GM19193 (cell line): ENCODE results near the gene SLC25A36.
A peak's percentile ranks its signal among the peaks of the same experiment; 100 is the strongest.

Experiments
- POLR2A ChIP-seq: IDR thresholded peaks from 4 replicates; pipeline ENCODE4 v1.6.1; 2011; ENCODE audit not compliant: insufficient read depth, insufficient read length; ENCODE audit errors: extremely low read depth

Gene SLC25A36, protein sequence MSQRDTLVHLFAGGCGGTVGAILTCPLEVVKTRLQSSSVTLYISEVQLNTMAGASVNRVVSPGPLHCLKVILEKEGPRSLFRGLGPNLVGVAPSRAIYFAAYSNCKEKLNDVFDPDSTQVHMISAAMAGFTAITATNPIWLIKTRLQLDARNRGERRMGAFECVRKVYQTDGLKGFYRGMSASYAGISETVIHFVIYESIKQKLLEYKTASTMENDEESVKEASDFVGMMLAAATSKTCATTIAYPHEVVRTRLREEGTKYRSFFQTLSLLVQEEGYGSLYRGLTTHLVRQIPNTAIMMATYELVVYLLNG

DNA sequence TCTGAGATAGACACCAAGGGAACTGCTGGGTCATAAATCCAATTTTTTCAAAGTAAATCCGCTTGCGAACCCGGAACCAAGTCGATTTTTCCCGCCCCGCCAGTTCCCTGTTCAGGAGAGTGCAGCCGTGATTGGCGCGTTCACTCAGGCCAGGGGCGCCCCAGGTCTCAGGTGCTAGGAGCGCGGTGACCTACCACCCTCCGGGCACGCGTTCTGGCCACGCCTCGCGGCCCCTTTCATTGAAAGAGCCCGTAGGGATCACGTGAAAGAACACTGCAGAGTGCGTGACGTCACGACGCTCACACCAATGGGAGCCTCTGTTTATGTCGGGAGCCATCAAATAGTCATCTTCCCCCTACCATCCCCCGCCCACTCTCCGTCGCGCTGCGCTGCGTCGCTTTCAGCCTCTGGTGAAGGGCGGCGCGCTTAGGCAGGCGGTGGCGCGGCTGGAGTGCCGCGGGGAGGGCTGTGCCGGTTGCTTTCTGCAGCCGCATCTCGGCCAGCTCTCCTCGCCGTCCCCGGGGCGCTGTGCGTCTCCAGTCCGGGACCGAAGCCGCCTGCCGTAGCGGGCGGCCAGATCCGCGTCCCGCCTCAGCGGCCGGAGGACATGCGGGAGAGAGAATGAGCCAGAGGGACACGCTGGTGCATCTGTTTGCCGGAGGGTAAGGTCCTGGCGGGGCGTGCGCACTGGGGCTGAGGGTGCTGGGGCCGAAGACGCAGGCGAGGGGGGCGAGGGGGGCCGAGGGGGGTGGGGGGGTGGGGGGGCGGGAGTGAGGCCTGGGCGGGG is at the start of gene SLC25A36:
SLC25A36 (plus strand) TSS at position 403 of the 787 bp plus-strand sequence; CDS start at position 622, 219 bp downstream.
- TF ChIP-seq POLR2A: peak; percentile 89

DNA sequence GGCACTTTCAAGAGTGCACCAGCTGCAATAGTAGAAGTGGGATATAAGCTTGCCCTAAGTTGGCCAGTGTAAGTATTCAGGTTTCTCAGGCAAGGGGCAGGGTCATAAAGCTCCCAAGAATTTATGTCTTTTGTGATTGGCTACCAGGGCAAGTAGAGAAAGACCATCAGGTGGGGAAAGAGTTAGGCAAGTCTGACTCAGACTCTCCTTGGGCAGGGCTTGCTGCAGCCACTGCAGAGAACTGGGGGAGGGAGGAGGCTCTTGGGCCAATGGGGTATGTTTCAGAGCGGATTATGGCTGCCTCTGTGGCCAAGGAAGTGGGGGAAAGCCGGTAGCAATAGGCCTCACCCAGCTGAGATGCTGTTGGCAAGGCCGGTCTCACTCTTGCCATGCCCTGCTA is 44.6 kb upstream of the SLC25A36 start:
- TF ChIP-seq POLR2A: no peak

DNA sequence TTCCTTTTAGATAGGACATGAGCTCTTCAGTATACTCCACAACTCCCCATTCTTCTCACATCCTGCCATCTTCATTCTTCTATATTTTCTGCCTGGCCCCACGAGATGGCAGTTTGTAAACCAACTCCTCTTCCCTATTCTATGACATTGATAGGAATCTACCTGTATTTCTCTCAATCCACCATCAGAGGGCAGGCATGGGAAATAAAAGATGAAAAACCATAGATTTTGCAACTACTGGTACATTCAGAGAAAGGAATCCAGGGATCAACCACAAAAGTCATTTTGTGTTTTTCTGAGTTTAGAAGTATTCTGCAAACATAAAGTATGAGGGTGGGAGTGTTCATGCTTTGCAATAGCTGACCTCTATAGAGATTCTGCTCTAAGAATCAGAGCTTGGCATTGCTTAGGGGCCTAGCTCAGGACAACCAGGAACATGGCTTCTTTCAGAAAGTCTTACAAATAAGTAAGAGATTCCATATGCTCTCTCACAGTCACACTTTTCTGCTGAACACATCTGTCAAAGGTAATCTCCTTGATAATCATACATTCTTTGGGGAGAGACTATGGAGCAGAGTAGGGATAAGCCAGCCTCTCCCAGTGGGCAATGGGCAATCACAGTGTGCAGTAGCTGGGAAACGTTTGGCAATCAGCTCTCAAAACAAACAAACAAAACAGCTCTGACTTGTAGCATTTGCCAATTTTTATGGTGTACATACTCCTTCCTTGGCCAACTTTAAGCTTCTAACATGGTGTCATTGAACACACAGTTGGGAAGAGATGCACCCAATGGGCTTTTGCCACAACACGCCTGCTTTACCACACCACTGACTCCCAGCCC is 43.1 kb upstream of the SLC25A36 start:
- no peak for TF ChIP-seq POLR2A

DNA sequence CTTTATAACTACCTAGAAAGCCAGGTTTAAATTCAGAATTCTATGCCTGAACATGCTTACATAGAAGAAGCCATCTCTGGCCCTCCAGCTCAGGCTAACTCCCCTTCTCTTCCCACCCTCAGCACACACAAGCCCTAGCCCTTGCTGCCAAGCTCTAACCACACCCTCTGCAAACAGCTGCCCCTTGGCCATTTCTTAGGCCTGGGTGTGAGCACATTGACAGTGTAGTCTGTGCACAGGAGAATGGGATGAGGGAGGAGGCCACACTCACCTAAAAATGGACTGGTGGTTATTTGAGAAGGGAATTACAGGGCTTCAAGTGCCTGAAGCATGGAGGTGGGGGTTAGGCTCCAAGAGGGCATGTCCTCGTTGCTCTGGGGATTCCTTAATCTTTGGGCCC is 42.3 kb upstream of the SLC25A36 start:
- no peak for TF ChIP-seq POLR2A

DNA sequence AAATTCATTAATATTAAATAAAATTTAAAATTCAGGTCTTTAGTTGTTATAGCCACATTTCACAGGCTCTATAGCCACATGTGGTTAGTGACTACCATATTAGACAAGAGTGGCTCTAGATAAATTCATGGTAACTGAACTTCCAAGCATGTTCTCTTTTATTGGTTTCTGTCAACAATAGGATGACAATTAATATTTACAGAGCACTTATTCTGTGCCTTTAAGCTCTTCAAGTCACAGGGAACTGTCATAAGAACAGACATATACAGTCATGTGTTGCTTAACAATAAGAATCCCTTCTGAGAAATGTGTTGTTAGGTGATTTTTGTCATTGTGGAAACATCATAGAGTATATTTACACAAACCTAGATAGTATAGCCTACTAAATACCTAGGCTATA is 38.8 kb upstream of the SLC25A36 start:
- no peak for TF ChIP-seq POLR2A

DNA sequence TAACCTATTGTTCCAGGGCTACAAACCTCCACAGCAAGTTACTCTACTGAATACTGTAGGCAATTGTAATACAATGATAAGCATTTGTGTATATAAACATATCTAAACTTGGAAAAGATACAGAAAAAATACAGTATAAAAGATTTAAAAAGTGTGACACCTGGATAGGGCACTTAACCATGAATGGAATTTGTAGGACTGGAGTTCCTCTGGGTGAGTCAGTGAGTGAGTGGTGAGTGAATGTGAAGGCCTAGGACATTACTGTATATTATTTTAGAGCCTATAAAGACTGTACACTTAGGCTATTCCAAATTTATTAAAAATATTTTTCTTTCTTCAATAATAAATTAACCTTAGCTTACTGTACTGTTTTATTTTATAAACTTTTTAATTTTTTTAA is 38.4 kb upstream of the SLC25A36 start:
- TF ChIP-seq POLR2A: no peak

DNA sequence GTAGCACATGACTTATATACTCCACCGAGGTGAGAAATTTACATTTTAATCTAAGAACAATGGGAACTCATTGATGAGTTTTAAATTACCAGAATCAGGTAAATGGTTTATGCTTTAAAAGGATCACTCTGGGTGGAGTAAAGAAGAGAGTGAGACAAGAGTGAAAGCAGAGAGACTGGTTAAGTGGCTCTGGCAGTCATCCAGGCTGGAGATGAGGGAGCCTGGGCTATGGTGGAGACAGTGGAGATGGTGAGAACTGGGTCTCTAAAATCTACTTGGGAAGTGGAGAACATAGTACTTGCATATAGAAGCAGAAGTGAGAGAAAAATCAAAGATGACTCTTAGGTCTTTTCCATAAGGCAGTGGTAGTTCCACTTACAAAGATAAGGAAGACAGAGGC is 37.1 kb upstream of the SLC25A36 start:
- TF ChIP-seq POLR2A: no peak

DNA sequence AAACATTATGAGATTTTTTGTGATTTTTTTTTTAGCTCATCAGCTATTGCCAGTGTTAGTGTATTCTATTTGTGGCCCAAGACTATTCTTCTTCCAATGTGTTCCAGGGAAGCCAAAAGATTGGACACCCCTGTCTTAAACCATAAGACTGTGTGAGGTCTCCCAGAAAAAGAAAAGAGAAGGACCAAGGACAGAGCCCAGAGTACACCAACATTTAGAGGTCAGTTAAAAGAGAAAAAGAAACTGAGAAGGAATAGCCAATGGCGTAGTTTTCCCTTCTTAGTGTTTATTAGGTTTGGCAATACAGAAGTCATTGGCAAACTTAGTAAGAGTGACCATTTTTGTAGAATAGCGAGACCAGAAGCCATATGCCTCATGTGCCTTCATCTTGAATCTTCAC is 36.1 kb upstream of the SLC25A36 start:
- no peak for TF ChIP-seq POLR2A

DNA sequence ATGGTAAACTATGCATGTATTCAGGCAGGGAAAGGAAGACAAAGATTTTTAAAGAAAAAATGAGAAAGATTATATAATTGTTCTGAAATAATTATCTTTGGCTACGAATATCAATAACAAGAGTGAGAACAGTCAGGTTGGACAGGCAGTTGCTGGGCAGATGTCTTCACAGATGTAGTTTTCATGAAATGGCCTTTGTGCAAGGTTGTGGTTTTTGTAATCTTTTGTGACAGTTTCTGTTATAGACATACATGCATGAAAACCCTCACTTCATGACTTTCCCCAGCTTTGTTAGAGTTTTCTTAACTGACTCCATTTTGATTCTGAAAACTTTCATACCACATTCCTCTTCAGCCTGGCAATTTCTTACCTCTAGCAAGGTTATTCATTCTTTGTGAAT is 34.9 kb upstream of the SLC25A36 start:
- TF ChIP-seq POLR2A: no peak

DNA sequence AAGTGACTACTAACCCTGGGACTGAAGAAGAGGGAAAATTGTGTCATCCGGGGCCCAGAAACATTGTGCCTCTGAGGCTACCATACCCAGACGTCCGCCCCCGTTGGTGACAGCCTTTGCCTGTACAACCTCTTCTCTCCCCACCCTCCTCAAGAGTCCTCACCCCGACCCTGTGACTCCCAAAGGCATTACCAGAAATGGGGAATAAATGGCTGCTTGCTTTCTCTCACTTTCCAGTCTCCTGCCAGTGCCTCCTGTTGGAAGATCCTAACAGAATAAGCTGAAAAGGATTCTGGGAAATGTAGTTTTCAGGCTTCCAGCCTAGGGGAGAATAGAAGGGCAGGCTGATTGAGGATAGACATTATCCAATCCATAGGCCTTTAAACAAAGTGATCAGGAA is 30.8 kb upstream of the SLC25A36 start:
- no peak for TF ChIP-seq POLR2A

DNA sequence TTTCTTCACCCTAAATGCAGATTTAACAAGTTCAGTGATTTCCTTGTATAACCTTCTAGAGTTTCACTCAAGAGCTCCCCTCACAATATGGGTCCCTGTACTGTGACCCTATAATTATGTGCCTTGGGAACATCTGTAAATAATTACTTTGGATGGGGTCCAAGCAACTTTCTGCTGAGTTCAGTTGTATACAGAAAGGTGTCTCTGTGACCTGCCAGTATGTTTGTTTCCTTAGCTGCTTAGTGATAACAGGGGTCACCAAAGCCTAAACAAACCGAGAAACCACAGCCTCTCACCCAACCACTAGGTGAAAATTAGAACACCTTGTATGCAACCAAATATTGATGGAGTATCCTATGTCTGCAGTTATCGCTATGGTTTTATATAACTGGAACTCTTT is 29.8 kb upstream of the SLC25A36 start:
- TF ChIP-seq POLR2A: no peak

DNA sequence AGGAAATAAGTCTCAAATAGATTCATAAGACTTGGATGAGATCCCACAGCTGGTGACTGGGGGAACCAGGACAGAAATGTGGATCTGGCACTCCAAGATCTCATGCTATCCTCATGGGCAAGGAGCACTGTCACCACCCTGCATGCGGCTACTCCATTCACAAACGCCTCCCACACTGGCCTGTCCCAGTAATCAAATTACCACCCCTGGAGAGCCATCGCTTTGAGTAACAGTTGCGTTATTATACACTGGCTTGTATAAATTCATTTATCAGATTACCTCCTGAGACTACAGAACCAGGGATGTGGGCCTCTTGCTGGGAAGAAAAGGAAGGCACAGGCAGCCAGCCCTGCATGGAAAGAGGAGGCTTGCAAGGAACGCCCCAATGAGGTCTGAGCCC is 27.9 kb upstream of the SLC25A36 start:
- TF ChIP-seq POLR2A: no peak

DNA sequence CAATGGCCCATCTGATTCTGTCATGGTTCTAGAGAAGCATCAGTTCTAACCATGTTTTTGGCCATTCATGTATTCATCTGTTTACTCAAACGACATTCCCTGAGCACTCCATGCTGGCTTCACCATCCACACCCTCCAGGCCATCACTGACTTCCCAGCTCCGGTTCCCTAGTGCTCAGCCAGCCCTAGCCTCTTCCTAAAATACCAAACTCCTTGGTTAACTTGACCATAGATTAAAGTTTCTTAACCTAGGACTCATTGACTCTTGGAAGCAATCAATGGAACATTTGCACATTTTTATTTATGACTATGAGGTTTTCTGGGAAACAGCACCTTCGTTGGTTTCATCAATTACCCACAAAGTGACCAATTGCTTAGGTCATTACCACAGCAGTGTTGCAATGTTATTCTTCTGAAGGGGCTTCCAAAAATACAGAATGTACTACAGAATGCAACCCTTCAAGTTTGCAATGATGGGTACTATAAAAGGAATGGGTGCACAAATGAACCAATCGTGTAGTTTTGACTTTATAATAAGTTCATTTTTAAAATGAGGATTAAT is 27.2 kb upstream of the SLC25A36 start:
- no peak for TF ChIP-seq POLR2A

DNA sequence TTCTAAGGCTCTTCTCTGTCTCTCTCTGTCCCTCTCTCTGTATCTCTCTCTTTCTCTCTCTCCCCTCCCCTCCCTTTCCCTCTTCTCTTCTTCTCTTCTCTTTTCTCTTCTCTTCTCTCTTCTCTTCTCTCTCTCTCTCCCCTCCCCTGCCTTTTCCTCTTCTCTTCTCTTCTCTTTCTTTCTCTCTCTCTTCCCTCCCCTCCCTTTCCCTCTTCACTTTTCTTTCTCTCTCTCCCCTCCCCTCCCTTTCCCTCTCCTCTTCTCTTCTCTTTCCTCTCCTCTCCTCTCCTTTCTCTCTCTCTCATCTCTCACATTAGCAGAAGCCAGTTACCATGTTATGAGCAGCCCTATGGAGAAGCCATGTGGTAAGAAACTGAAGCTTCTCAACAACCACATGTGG is 25.0 kb upstream of the SLC25A36 start:
- TF ChIP-seq POLR2A: no peak

DNA sequence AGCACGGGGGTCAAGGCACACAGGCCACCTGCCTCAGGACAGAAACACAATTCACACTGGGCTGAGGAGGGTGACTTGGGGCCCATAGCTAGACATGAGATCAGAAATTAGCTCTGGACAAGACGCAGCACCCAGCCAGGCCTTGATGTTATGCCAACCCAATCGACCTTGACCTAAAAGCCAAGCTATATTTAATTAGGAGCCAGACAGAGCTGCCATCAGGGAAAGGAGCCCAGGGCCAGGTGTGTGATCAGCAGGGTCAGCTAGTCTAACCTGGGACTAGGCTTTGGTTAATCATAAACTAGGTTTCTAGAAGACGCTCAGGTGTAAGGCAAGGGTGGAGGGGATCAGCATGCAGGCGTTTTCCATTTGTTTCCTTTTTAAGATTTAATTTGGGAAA is 23.9 kb upstream of the SLC25A36 start:
- no peak for TF ChIP-seq POLR2A
